Fibroblast of the aortic adventitia (primary cell): Measurements from ENCODE around the gene CD209. TPM values are rescaled to one million over a fixed set of nuclear protein-coding genes. Genes with fewer than 3 reads are reported as not detected.

Source experiments
- DNase-seq: peaks from one replicate; pipeline ENCODE4 v3.0.0-alpha.2; 2010; ENCODE audit warnings: low read depth
- H3K4me3 ChIP-seq: 2 replicates; pipeline ENCODE4 v1.5.1; 2011; ENCODE audit warnings: low read depth, mild to moderate bottlenecking, control low read depth, low read length, moderate library complexity
- total RNA-seq: library from RNA; depleted of rRNA; stranded (reverse); fragments of >200 nt; gene quantifications from 2 replicates; pipeline ENCODE4 v1.2.3, GENCODE V29; 2012; ENCODE audit warnings: low replicate concordance
- TF ChIP-seq, protein P1 (sequence below): IDR thresholded peaks from 2 replicates; pipeline ENCODE4 v1.5.1; 2011; ENCODE audit warnings: mild to moderate bottlenecking, low read length, control low read depth, inconsistent platforms; ENCODE audit not compliant: insufficient read depth

CD209 gene
- total RNA-seq, 1 donor, result not detected

DNA sequence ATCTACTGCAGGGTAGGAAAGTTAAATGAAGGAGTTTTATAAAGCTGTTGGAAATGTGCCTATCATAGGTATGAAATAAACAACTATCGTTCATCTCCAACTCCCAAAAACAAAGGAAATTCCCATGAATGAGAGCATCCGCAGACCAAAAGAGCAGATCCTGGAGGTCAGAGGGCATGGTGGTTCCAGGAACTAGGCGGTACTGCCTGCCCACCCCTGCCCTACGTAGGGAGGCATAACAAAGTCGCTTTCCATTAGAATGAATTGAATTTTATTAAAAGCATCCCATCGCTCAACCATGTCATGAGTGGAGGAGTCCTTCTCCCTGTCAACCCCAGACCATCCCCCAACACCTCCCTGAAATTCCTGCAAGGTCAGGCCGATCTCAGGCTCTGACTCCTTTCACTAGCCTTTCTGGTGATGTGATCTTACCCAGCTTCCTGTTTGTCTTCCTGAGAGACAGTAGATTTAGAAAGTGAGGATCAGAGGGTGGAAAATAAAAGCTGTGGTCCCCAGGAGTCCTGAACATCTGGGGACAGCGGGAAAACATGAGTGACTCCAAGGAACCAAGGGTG lies 15.5 kb upstream of the CD209 start, which contains the start of gene CLEC4M:
TSS of gene CLEC4M (plus strand) at position 525 of the 575 bp plus-strand sequence. CDS start at position 549, 24 bp downstream.
- TF ChIP-seq, protein P1, sequence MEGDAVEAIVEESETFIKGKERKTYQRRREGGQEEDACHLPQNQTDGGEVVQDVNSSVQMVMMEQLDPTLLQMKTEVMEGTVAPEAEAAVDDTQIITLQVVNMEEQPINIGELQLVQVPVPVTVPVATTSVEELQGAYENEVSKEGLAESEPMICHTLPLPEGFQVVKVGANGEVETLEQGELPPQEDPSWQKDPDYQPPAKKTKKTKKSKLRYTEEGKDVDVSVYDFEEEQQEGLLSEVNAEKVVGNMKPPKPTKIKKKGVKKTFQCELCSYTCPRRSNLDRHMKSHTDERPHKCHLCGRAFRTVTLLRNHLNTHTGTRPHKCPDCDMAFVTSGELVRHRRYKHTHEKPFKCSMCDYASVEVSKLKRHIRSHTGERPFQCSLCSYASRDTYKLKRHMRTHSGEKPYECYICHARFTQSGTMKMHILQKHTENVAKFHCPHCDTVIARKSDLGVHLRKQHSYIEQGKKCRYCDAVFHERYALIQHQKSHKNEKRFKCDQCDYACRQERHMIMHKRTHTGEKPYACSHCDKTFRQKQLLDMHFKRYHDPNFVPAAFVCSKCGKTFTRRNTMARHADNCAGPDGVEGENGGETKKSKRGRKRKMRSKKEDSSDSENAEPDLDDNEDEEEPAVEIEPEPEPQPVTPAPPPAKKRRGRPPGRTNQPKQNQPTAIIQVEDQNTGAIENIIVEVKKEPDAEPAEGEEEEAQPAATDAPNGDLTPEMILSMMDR, result no peak
- H3K4me3 ChIP-seq, result no peak within 1 kb of the TSS
- no peak for DNase-seq

DNA sequence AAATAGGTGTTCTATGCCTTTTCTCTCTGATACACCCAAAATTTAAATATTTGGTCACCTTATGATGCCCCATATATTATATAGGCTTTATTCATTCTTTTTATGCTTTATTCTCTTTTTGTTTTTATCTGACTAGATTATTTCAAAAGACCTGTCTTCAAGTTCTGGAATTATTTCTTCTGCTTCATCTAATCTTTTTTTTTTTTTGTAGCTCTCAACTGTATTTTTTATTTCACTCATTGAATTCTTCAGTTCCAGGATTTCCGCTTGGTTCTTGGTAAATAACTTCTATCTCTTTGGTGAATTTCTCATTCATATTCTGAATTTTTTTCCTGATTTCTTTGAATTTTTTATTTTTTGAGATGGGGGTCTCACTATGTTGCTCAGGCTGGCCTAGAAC lies 11.8 kb upstream of the CD209 start:
- H3K4me3 ChIP-seq, result no peak overlapping the region
- DNase-seq, result no peak
- TF ChIP-seq, protein P1, result no peak

DNA sequence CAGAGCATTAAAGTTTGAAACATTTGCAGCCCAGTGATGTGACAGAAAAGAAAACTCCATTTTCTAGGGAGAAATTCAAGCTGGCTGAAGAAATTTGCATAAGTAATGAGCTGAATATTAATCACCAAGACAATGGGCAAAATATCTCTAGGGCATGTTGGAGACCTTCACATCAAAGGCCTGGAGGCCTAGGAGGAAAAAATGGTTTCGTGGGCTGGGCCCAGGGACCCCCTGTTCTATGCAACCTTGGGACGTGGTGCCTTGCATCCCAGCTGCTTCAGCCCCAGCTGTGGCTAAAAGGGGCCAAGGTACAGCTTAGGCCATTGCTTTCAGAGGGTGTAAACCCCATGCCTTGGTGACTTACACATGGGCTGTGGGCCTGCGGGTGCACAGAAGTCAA lies 10.0 kb upstream of the CD209 start:
- H3K4me3 ChIP-seq, result no peak overlapping the region
- DNase-seq, result no peak
- TF ChIP-seq, protein P1, result no peak

DNA sequence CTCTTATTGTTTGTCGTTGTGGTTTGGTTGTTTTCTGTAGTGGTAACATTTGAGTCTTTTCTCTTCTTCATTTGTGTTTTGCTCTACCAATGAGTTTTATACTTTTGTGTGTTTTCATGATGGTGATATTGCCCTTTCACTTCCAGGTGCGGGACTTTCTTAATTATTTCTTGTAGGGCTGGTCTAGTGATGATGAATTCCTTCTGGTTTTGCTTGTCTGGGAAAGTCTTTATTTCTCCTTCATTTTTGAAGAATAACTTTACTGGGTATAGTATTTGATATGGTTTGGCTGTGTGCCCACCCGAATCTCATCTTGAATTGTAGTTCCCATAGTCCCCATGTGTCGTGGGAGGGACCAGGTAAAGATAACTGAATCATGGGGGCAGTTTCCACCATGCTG lies 8.9 kb upstream of the CD209 start:
- no peak overlapping the region for H3K4me3 ChIP-seq
- TF ChIP-seq, protein P1, result no peak
- DNase-seq, result no peak

DNA sequence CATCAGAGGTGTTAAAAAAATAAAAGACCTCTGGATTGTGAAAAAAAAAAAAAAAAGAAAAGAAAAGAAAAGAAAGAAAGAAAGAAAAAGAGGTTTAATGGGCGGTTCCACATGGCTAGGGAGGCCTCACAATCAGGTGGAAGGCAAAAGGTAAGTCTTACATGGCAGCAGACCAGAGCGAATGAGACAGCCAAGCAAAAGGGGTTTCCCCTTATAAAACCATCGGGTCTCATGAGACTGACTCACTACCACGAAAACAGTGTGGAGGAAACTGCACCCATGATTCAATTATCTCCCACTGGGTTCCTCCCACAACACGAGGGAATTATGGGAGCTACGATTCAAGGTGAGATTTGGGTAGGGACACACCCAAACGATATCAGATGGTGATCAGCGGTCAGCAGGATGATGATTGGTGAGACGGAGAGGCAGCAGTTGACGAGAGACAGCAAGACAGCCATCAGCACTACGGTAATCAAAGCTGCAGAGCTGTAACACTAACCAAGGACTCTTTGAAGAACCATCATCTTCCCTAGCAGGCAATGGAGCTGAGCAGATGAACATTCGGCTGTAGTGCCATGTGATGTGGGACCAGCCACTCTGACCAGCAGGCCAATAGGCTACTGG lies 3.9 kb upstream of the CD209 start:
- no peak for DNase-seq
- H3K4me3 ChIP-seq, result no peak overlapping the region
- TF ChIP-seq, protein P1, result no peak

DNA sequence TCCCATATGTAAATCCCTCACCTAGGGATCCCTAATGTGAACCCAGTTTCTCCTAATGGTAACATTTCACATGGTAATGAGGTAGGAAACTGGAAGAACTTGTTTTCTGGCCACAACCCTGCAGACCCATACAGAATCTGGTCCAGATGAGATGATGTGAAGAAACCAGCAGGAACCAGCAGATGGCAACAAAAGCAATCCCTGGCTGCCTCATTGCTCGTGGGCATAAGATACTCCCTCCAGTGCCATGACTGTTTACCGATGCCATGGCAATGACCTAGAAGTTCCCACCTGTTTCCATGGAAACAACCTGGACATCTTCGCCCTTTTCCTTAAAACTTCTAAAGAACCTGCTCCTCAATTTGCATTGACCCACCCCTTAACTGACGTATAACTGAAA lies 1.4 kb upstream of the CD209 start:
- H3K4me3 ChIP-seq, result no peak overlapping the region
- DNase-seq, result peak; percentile 5
- TF ChIP-seq, protein P1, result no peak
